H1 (cell line): ENCODE data around the gene GCLM. TPM values are rescaled to one million over a fixed set of nuclear protein-coding genes. Genes with fewer than 3 reads are reported as not detected.

Experiments used
- CTCF ChIA-PET: fragments of 300-600 bp; sonication (Branson Sonifier 250); formaldehyde crosslinking; loops from one replicate; lab custom pipeline; 2021; ENCODE audit not compliant: partially characterized antibody; lab: Charles Lee
- POLR2A ChIA-PET: fragments of 300-600 bp; sonication (Branson Sonifier 250); formaldehyde crosslinking; loops from one replicate; lab custom pipeline; 2021; ENCODE audit warnings: inconsistent platforms; ENCODE audit not compliant: partially characterized antibody; lab: Charles Lee
- DNase-seq, 2 experiments: peaks; one replicate each; pipeline versions ENCODE4 v3.0.0 to v3.0.0-alpha.2; 2010 to 2022; ENCODE audit warnings: low spot score in 2 of 2, low read depth in 1 of 2, mixed read lengths in 1 of 2
- FAIRE-seq: peaks from 2 replicates; lab custom pipeline; 2011; peaks lifted over from hg19 to GRCh38; lab: Jason Lieb, UNC
- H2AFZ ChIP-seq: 2 replicates; pipeline ENCODE4 v1.8.1; 2012; ENCODE audit warnings: low read length, inconsistent platforms
- H2AK5ac ChIP-seq: 2 replicates; pipeline ENCODE4 v1.6.1; 2013; ENCODE audit warnings: low read depth, low read length
- H2BK120ac ChIP-seq: replicated peaks from 2 replicates; pipeline ENCODE3; 2013; ENCODE audit warnings: low read depth, low read length, inconsistent platforms
- H2BK12ac ChIP-seq: 2 replicates; pipeline ENCODE4 v1.6.1; 2013; ENCODE audit warnings: low read depth, low read length
- H2BK15ac ChIP-seq: 2 replicates; pipeline ENCODE4 v1.6.1; 2013; ENCODE audit warnings: low read length
- H2BK20ac ChIP-seq: 2 replicates; pipeline ENCODE4 v1.6.1; 2013; ENCODE audit warnings: low read length
- H2BK5ac ChIP-seq: 2 replicates; pipeline ENCODE4 v1.6.1; 2013; ENCODE audit warnings: low read depth, low read length
- H3K14ac ChIP-seq: 2 replicates; pipeline ENCODE4 v1.6.1; 2013; ENCODE audit warnings: inconsistent platforms; ENCODE audit not compliant: insufficient read length
- H3K18ac ChIP-seq: 2 replicates; pipeline ENCODE4 v1.6.1; 2013; ENCODE audit warnings: low read length; ENCODE audit errors: extremely low read depth
- H3K23ac ChIP-seq: 2 replicates; pipeline ENCODE4 v1.6.1; 2013; ENCODE audit warnings: inconsistent platforms; ENCODE audit not compliant: insufficient read length
- H3K23me2 ChIP-seq: 2 replicates; pipeline ENCODE4 v1.6.1; 2013; ENCODE audit warnings: low read depth, low read length
- H3K27ac ChIP-seq: 2 replicates; pipeline ENCODE4 v1.6.1; 2011; ENCODE audit warnings: low read depth, low read length, inconsistent platforms
- H3K27me3 ChIP-seq, 4 experiments: replicated peaks in 1 of 4; 1 replicate in 1 of 4; 2 replicates in 3 of 4; pipeline versions ENCODE4 v1.6.1 to v1.8.1; 2011 to 2013; ENCODE audit warnings: low read length in 3 of 4, mild to moderate bottlenecking in 3 of 4, inconsistent platforms in 2 of 4, mixed read lengths in 2 of 4, moderate library complexity in 1 of 4; ENCODE audit not compliant: control insufficient read depth in 3 of 4, insufficient read depth in 3 of 4; ENCODE audit errors: extremely low read depth in 1 of 4
- H3K36me3 ChIP-seq, 4 experiments: 2 replicates each; pipeline versions ENCODE4 v1.6.1 to v1.8.1; 2011 to 2013; ENCODE audit warnings: mild to moderate bottlenecking in 4 of 4, low read length in 3 of 4, moderate library complexity in 2 of 4, control low read depth in 1 of 4, inconsistent platforms in 1 of 4; ENCODE audit not compliant: insufficient read depth in 4 of 4, control insufficient read depth in 2 of 4
- H3K4ac ChIP-seq: replicated peaks from 2 replicates; pipeline ENCODE3; 2013; ENCODE audit warnings: low read length, low read depth, mixed read lengths, inconsistent platforms; ENCODE audit not compliant: insufficient read length
- H3K4me1 ChIP-seq, 4 experiments: replicated peaks in 1 of 4; 1 replicate in 1 of 4; 2 replicates in 3 of 4; pipeline versions ENCODE4 v1.6.1 to v1.8.1; 2011 to 2013; ENCODE audit warnings: low read length in 3 of 4, inconsistent platforms in 2 of 4, mixed read lengths in 1 of 4; ENCODE audit not compliant: insufficient read depth in 4 of 4, control insufficient read depth in 3 of 4
- H3K4me2 ChIP-seq, 2 experiments: 2 replicates each; pipeline versions ENCODE4 v1.6.1 to v1.8.1; 2011 to 2013; ENCODE audit warnings: low read depth in 2 of 2, low read length in 2 of 2, control low read depth in 1 of 2, inconsistent platforms in 1 of 2, mild to moderate bottlenecking in 1 of 2; ENCODE audit not compliant: insufficient read depth in 1 of 2
- H3K4me3 ChIP-seq, 4 experiments: fragments of 200-600, 300-600 bp in 1 of 4; sonication (generic), shearing (Covaris generic), sonication (Bioruptor Twin) in 1 of 4; 2 replicates each; pipeline versions ENCODE4 v1.5.1 to v1.8.1; 2011 to 2016; ENCODE audit warnings: low read length in 4 of 4, low read depth in 3 of 4, control low read depth in 2 of 4, inconsistent platforms in 2 of 4, mild to moderate bottlenecking in 2 of 4, mixed read lengths in 1 of 4, moderate library complexity in 1 of 4; ENCODE audit not compliant: insufficient read depth in 2 of 4; ENCODE audit errors: extremely low read depth in 1 of 4
- H3K56ac ChIP-seq: replicated peaks from 2 replicates; pipeline ENCODE3; 2013; ENCODE audit warnings: low read depth, mild to moderate bottlenecking, mixed read lengths, low read length, inconsistent platforms; ENCODE audit not compliant: insufficient read length
- H3K79me1 ChIP-seq: 2 replicates; pipeline ENCODE4 v1.6.1; 2013; ENCODE audit warnings: low read depth, low read length, control low read depth
- H3K79me2 ChIP-seq, 2 experiments: 2 replicates each; pipeline versions ENCODE4 v1.6.1 to v1.8.1; 2012 to 2013; ENCODE audit warnings: low read length in 2 of 2, mild to moderate bottlenecking in 2 of 2, inconsistent platforms in 1 of 2; ENCODE audit not compliant: insufficient read depth in 2 of 2, control insufficient read depth in 1 of 2
- H3K9ac ChIP-seq, 4 experiments: replicated peaks in 1 of 4; 1 replicate in 1 of 4; 2 replicates in 3 of 4; pipeline versions ENCODE4 v1.6.1 to v1.8.1; 2011 to 2013; ENCODE audit warnings: low read depth in 3 of 4, low read length in 3 of 4, control low read depth in 2 of 4, mild to moderate bottlenecking in 2 of 4, moderate library complexity in 2 of 4, inconsistent platforms in 1 of 4; ENCODE audit errors: extremely low read depth in 1 of 4
- H3K9me3 ChIP-seq, 2 experiments: 2 replicates each; pipeline versions ENCODE4 v1.6.1 to v1.8.1; 2012 to 2013; ENCODE audit warnings: mild to moderate bottlenecking in 2 of 2, moderate library complexity in 2 of 2, control low read depth in 1 of 2, inconsistent platforms in 1 of 2, low read depth in 1 of 2, low read length in 1 of 2, mixed read lengths in 1 of 2; ENCODE audit not compliant: insufficient read depth in 2 of 2
- H4K20me1 ChIP-seq, 2 experiments: replicated peaks in 1 of 2; 2 replicates each; pipeline versions ENCODE3 to v1.8.1; 2011 to 2013; ENCODE audit warnings: inconsistent platforms in 2 of 2, low read length in 2 of 2, mild to moderate bottlenecking in 1 of 2; ENCODE audit not compliant: insufficient read depth in 2 of 2, control insufficient read depth in 1 of 2
- H4K5ac ChIP-seq: 2 replicates; pipeline ENCODE4 v1.6.1; 2013; ENCODE audit warnings: low read length, low read depth, mixed read lengths, inconsistent platforms; ENCODE audit not compliant: insufficient read length
- H4K8ac ChIP-seq: 2 replicates; pipeline ENCODE4 v1.8.0; 2013; ENCODE audit warnings: mild to moderate bottlenecking, moderate library complexity, low read length, inconsistent platforms; ENCODE audit not compliant: insufficient read depth; ENCODE audit errors: extremely low read depth
- H4K91ac ChIP-seq: replicated peaks from 2 replicates; pipeline ENCODE3; 2013; ENCODE audit warnings: low read length, mixed read lengths, inconsistent platforms; ENCODE audit not compliant: insufficient read length
- JUND ChIP-seq: IDR thresholded peaks from 2 replicates; pipeline ENCODE4 v1.6.1; 2011; ENCODE audit warnings: mild to moderate bottlenecking, improper control_type of control experiment, low read length
- MAFK ChIP-seq: IDR thresholded peaks from 2 replicates; pipeline ENCODE4 v1.6.1; 2012; ENCODE audit warnings: low read depth, mild to moderate bottlenecking, improper control_type of control experiment, low read length
- WGBS, 2 experiments: shearing (Covaris generic) in 1 of 2; methylation state at CpG; one replicate each; pipeline versions ENCODE4 v1.1.6 to v1.1.7; 2013 to 2015; ENCODE audit warnings: low lambda C conversion rate in 2 of 2, mixed read lengths in 2 of 2, inconsistent platforms in 1 of 2, low coverage in 1 of 2, missing lambda C conversion rate in 1 of 2; ENCODE audit not compliant: insufficient replicate concordance in 2 of 2, insufficient coverage in 1 of 2, insufficient read length in 1 of 2; ENCODE audit errors: extremely low coverage in 1 of 2, missing lambda C conversion rate in 1 of 2; 5-methylcytosine and 5-hydroxymethylcytosine counted together
- polyA plus RNA-seq, 7 experiments: library from polyadenylated mRNA; depleted of rRNA in 3 of 7; stranded (reverse) in 5 of 7; unstranded in 2 of 7; fragments of >200 nt in 5 of 7; fragments of 200-250 nt in 2 of 7; gene quantifications; 1 replicate in 5 of 7; 2 replicates in 1 of 7; 4 replicates in 1 of 7; pipeline versions ENCODE4 v1.2.1 to v1.2.3, GENCODE V29; 2011 to 2013; ENCODE audit warnings: missing spikeins in 2 of 7, mixed read lengths in 2 of 7
- total RNA-seq: library from RNA; stranded (reverse); fragmentation: NEBNext Ultra II Directional; extraction: Animal tissue kit (Norgen Biotek cat#: 25700); gene quantifications from 2 replicates; pipeline ENCODE4 v1.2.1, GENCODE V29; 2021

Gene GCLM
- total and polyA plus RNA-seq, 2 of the 8 experiments (the other 6 are each of a cell fraction or from before 2014, with no cell fraction given): 3.1 to 12.8 TPM

- no peak overlapping the region for H4K5ac ChIP-seq
- TF ChIP-seq JUND (no peak), MAFK (no peak)
- TF ChIP-seq, all 59 proteins: peak for 0
- no peak overlapping the region for H2BK5ac ChIP-seq
- no peak overlapping the region for H2AFZ ChIP-seq
- H3K4me2 ChIP-seq: no peak overlapping the region
- no peaks in the 10 kb centered on the region for H3K36me3 ChIP-seq
- DNase-seq: no peak
- no peaks in the 10 kb centered on the region for H4K20me1 ChIP-seq
- no peak overlapping the region for H2BK12ac ChIP-seq
- H2BK15ac ChIP-seq: no peak overlapping the region
- H3K79me1 ChIP-seq: no peaks in the 10 kb centered on the region
- no peak overlapping the region for H3K27ac ChIP-seq
- H3K23ac ChIP-seq: no peak overlapping the region
- no peaks in the 10 kb centered on the region for H3K27me3 ChIP-seq
- no peak overlapping the region for H4K91ac ChIP-seq
- no peak overlapping the region for H2BK120ac ChIP-seq
- ChIA-PET POLR2A (no interaction called here), CTCF (interaction anchor here (0.6 to 14.0 kb wide), 7 partner anchors 12 to 919 kb away, joined by 3 to 324 read pairs (median 4); no protein-coding TSS in a partner anchor)
- no peak overlapping the region for H3K9ac ChIP-seq
- no peak overlapping the region for H3K4ac ChIP-seq
- H2AK5ac ChIP-seq: no peak overlapping the region
- H3K18ac ChIP-seq: no peak overlapping the region
- FAIRE-seq: no peak
- no peaks in the 10 kb centered on the region for H3K4me1 ChIP-seq
- no CpG with 5 or more reads among the region's 1 CpG for WGBS, 2 experiments
- H4K8ac ChIP-seq: no peak overlapping the region
- no peaks in the 10 kb centered on the region for H3K23me2 ChIP-seq
- H3K56ac ChIP-seq: no peak overlapping the region
- H3K4me3 ChIP-seq: no peak overlapping the region
- no peak overlapping the region for H3K14ac ChIP-seq
- H2BK20ac ChIP-seq: no peak overlapping the region
- H3K79me2 ChIP-seq: no peaks in the 10 kb centered on the region
- peaks cover 7 to 9% of the 10 kb centered on the region in 2 experiments for H3K9me3 ChIP-seq
Measured at GRCh38 chr1:93851878-93852277, 57.4 kb downstream of the GCLM start.
